GM23338 (cell line): Measurements from ENCODE around the gene CHRNB2.

Source experiments
- CREB1 ChIP-seq: fragments of 250-450 bp; sonication (Bioruptor Pico); IDR thresholded peaks from 2 replicates; pipeline ENCODE4 v1.5.0; 2020; ENCODE audit warnings: low read depth, mild to moderate bottlenecking, moderate library complexity
- EZH2 ChIP-seq: fragments of 200-600 bp; sonication (generic); IDR thresholded peaks from one replicate; pipeline ENCODE4 v1.8.0; 2017; ENCODE audit warnings: antibody characterized with exemption, mild to moderate bottlenecking, low read depth; ENCODE audit not compliant: unreplicated experiment
- EZH2phosphoT487 ChIP-seq: fragments of 200-600 bp; sonication (generic); IDR thresholded peaks from one replicate; pipeline ENCODE4 v1.8.1; 2018; ENCODE audit warnings: antibody characterized with exemption; ENCODE audit not compliant: unreplicated experiment
- JUNB ChIP-seq: IDR thresholded peaks from one replicate; pipeline ENCODE4 v1.6.1; 2016; ENCODE audit warnings: antibody characterized with exemption; ENCODE audit not compliant: unreplicated experiment
- POLR2AphosphoS5 ChIP-seq: IDR thresholded peaks from 2 replicates; pipeline ENCODE4 v1.6.1; 2016; ENCODE audit warnings: antibody characterized with exemption, low read depth
- REST ChIP-seq: IDR thresholded peaks from one replicate; pipeline ENCODE4 v1.6.1; 2018; ENCODE audit warnings: antibody characterized with exemption; ENCODE audit not compliant: unreplicated experiment
- STAT1 ChIP-seq: IDR thresholded peaks from one replicate; pipeline ENCODE4 v1.6.1; 2016; ENCODE audit warnings: antibody characterized with exemption; ENCODE audit not compliant: unreplicated experiment
- ZNF114 ChIP-seq: fragments of 250-450 bp; sonication (Bioruptor Pico); IDR thresholded peaks from 2 replicates; pipeline ENCODE4 v1.5.0; 2020; ENCODE audit warnings: mild to moderate bottlenecking, moderate library complexity
- ZNF331 ChIP-seq: fragments of 250-450 bp; sonication (Bioruptor Pico); IDR thresholded peaks from 2 replicates; pipeline ENCODE4 v1.5.0; 2020; ENCODE audit warnings: low read depth, mild to moderate bottlenecking, moderate library complexity
- TF ChIP-seq, protein P1 (sequence below), 2 experiments: fragments of 200-600 bp in 1 of 2; sonication (generic) in 1 of 2; conservative IDR thresholded peaks; 2 replicates each; pipeline versions ENCODE4 v1.5.1 to v1.6.1; 2016 to 2017; ENCODE audit warnings: antibody characterized with exemption in 2 of 2, low read depth in 2 of 2, mild to moderate bottlenecking in 2 of 2, moderate library complexity in 1 of 2
- TF ChIP-seq, protein P2 (sequence below): IDR thresholded peaks from 2 replicates; pipeline ENCODE4 v1.6.1; 2016; ENCODE audit warnings: antibody characterized with exemption

- TF ChIP-seq REST (no peak), EZH2 (no peak), CREB1 (CRISPR knock-in tag) (no peak), ZNF114 (CRISPR knock-in tag) (no peak), STAT1 (no peak), POLR2AphosphoS5 (no peak), EZH2phosphoT487 (no peak), JUNB (no peak), ZNF331 (no peak)
- TF ChIP-seq, protein P1, sequence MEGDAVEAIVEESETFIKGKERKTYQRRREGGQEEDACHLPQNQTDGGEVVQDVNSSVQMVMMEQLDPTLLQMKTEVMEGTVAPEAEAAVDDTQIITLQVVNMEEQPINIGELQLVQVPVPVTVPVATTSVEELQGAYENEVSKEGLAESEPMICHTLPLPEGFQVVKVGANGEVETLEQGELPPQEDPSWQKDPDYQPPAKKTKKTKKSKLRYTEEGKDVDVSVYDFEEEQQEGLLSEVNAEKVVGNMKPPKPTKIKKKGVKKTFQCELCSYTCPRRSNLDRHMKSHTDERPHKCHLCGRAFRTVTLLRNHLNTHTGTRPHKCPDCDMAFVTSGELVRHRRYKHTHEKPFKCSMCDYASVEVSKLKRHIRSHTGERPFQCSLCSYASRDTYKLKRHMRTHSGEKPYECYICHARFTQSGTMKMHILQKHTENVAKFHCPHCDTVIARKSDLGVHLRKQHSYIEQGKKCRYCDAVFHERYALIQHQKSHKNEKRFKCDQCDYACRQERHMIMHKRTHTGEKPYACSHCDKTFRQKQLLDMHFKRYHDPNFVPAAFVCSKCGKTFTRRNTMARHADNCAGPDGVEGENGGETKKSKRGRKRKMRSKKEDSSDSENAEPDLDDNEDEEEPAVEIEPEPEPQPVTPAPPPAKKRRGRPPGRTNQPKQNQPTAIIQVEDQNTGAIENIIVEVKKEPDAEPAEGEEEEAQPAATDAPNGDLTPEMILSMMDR (conservative IDR thresholded peaks at IDR 0.05; ENCODE audit: low read depth in 2 of 2) = no peak
- TF ChIP-seq, protein P2, sequence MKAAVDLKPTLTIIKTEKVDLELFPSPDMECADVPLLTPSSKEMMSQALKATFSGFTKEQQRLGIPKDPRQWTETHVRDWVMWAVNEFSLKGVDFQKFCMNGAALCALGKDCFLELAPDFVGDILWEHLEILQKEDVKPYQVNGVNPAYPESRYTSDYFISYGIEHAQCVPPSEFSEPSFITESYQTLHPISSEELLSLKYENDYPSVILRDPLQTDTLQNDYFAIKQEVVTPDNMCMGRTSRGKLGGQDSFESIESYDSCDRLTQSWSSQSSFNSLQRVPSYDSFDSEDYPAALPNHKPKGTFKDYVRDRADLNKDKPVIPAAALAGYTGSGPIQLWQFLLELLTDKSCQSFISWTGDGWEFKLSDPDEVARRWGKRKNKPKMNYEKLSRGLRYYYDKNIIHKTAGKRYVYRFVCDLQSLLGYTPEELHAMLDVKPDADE = no peak
These were observed 708 bp downstream of the CHRNB2 start for GRCh38 chr1:154568157-154568815.
